ENCODE measurements around the gene MRPL40.

DNA sequence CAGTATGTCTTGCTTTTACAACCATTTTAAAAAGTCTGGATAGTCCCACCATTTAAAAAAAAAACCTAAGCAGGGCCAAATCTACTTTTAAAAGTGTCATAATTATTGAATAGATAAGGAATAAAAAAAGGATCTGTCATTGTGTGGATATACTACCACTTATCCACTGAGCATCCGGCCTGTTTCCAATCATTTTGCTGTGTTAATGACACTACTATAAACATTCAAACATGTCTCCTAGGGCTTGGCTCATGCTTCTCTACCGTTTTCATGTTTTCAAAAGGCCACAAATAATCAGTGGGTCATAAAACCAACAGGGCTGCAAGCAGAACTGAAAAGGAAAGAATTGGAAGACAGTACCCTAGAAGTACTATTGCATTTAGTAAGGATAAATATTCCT lies 27.7 kb downstream of the MRPL40 start:
- no peak for TF ChIP-seq POLR2A (IDR thresholded peaks at IDR 0.05)
- TF ChIP-seq, protein P1, sequence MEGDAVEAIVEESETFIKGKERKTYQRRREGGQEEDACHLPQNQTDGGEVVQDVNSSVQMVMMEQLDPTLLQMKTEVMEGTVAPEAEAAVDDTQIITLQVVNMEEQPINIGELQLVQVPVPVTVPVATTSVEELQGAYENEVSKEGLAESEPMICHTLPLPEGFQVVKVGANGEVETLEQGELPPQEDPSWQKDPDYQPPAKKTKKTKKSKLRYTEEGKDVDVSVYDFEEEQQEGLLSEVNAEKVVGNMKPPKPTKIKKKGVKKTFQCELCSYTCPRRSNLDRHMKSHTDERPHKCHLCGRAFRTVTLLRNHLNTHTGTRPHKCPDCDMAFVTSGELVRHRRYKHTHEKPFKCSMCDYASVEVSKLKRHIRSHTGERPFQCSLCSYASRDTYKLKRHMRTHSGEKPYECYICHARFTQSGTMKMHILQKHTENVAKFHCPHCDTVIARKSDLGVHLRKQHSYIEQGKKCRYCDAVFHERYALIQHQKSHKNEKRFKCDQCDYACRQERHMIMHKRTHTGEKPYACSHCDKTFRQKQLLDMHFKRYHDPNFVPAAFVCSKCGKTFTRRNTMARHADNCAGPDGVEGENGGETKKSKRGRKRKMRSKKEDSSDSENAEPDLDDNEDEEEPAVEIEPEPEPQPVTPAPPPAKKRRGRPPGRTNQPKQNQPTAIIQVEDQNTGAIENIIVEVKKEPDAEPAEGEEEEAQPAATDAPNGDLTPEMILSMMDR (IDR thresholded peaks at IDR 0.05) = no peak
- no peak for TF ChIP-seq POLR2AphosphoS5 (IDR thresholded peaks at IDR 0.05)
- TF ChIP-seq EP300 (IDR thresholded peaks at IDR 0.05; ENCODE audit: low read depth) = no peak
